Activated CD4-positive, CD25-positive, alpha-beta regulatory T cell treated with anti-CD3 and anti-CD28 coated beads, Interleukin-2, amount 50 U/mL, for 24 hours (primary cell): ENCODE measurements around the gene ZNF785.
"Not testable (repeated sequence)": the region's sequence is repeated elsewhere in the genome, so short reads cannot be mapped to it uniquely, and the experiment has no call there.

Source experiments
- ATAC-seq, 2 donors: fragments of 150-1000 bp; cut with Tn5 transposase; one replicate each; pipeline ENCODE4 v1.10.0; 2021; ENCODE audit warnings: mild to moderate bottlenecking in 1 of 2, moderate library complexity in 1 of 2

Gene ZNF785

GRCh38 chr16:30539000-30539964 is 46.2 kb downstream of the ZNF785 start:
- no peak for ATAC-seq

GRCh38 chr16:30536391-30537024 is 49.0 kb downstream of the ZNF785 start:
- ATAC-seq = not testable (repeated sequence)

- peak; percentile 67 to 72 for ATAC-seq
Observed at GRCh38 chr16:30535777-30536190, 49.7 kb downstream of the ZNF785 start.

GRCh38 chr16:30535106-30535776 is 50.3 kb downstream of the ZNF785 start:
- ATAC-seq = peak; percentile 22 to 35

- ATAC-seq = peak; percentile 80 to 81
Observed at GRCh38 chr16:30534368-30535105, 51.0 kb downstream of the ZNF785 start, which contains the start of gene ZNF747. ZNF747 (minus strand) TSS chr16:30534858; CDS start chr16:30534679, 179 bp downstream.

GRCh38 chr16:30533748-30534367 is 51.6 kb downstream of the ZNF785 start:
- ATAC-seq = peak in 1 of 2 donors; percentile 0

GRCh38 chr16:30533146-30533522 is 52.4 kb downstream of the ZNF785 start:
- ATAC-seq = no peak

GRCh38 chr16:30532285-30533145 is 53.0 kb downstream of the ZNF785 start:
- no peak for ATAC-seq
